WTC11 (cell line): ENCODE data around the gene CARMIL1. TPM values are rescaled to one million over a fixed set of nuclear protein-coding genes. Genes with fewer than 3 reads are reported as not detected.

Experiments
- ATAC-seq: fragments of 200-7000 bp; cut with Tn5 transposase; 2 replicates; pipeline ENCODE4 v1.10.0; 2021; ENCODE audit warnings: mild to moderate bottlenecking, moderate library complexity
- CTCF ChIA-PET: fragments of 300-600 bp; sonication (Branson Sonifier 250); formaldehyde crosslinking; loops from one replicate; lab custom pipeline; 2021; ENCODE audit warnings: antibody characterized with exemption; lab: Charles Lee
- POLR2A ChIA-PET: fragments of 350-600 bp; sonication (Branson Sonifier 250); formaldehyde crosslinking; loops from one replicate; lab custom pipeline; 2021; ENCODE audit warnings: antibody characterized with exemption; lab: Charles Lee
- DNase-seq: peaks from one replicate; pipeline ENCODE4 v3.0.0; 2021; ENCODE audit warnings: low spot score
- H3K27ac Mint-ChIP-seq: 2 replicates; pipeline ENCODE4 v1.8.0; 2021; ENCODE audit warnings: mixed read lengths
- H3K27me3 Mint-ChIP-seq: 2 replicates; pipeline ENCODE4 v1.8.0; 2021; ENCODE audit warnings: low read depth, mild to moderate bottlenecking, moderate library complexity, mixed read lengths
- H3K36me3 Mint-ChIP-seq: 2 replicates; pipeline ENCODE4 v1.8.0; 2021; ENCODE audit warnings: mixed read lengths
- H3K4me1 Mint-ChIP-seq: 2 replicates; pipeline ENCODE4 v1.8.0; 2022; ENCODE audit warnings: mixed read lengths
- H3K4me3 Mint-ChIP-seq: 2 replicates; pipeline ENCODE4 v1.8.0; 2021; ENCODE audit warnings: mild to moderate bottlenecking, moderate library complexity, mixed read lengths
- H3K9me3 Mint-ChIP-seq: 2 replicates; pipeline ENCODE4 v1.8.0; 2021; ENCODE audit warnings: mixed read lengths
- ATF3 ChIP-seq: sonication (generic); formaldehyde crosslinking; conservative IDR thresholded peaks from 2 replicates; pipeline ENCODE4 v1.8.1; 2022; ENCODE audit warnings: mild to moderate bottlenecking, missing genetic modification reagents
- CREB1 ChIP-seq: sonication (generic); formaldehyde crosslinking; IDR thresholded peaks from 2 replicates; pipeline ENCODE4 v1.8.0; 2023; ENCODE audit warnings: mild to moderate bottlenecking, missing genetic modification reagents
- E2F4 ChIP-seq: sonication (generic); formaldehyde crosslinking; IDR thresholded peaks from 2 replicates; pipeline ENCODE4 v1.8.1; 2022; ENCODE audit warnings: low read depth, mild to moderate bottlenecking, moderate library complexity, missing genetic modification reagents, borderline replicate concordance
- E2F5 ChIP-seq: sonication (generic); formaldehyde crosslinking; IDR thresholded peaks from 2 replicates; pipeline ENCODE4 v1.8.1; 2022; ENCODE audit warnings: mild to moderate bottlenecking, moderate library complexity, missing genetic modification reagents
- ERG ChIP-seq: fragments of 250-450 bp; sonication (Bioruptor Pico); IDR thresholded peaks from 2 replicates; pipeline ENCODE4 v1.8.0; 2021; ENCODE audit warnings: mild to moderate bottlenecking
- ETV6 ChIP-seq: sonication (generic); formaldehyde crosslinking; IDR thresholded peaks from 2 replicates; pipeline ENCODE4 v1.8.1; 2022; ENCODE audit warnings: mild to moderate bottlenecking, missing genetic modification reagents
- FOXP1 ChIP-seq: sonication (generic); formaldehyde crosslinking; IDR thresholded peaks from 2 replicates; pipeline ENCODE4 v1.8.0; 2022; ENCODE audit warnings: missing genetic modification reagents, mild to moderate bottlenecking, moderate library complexity, borderline replicate concordance
- GRHL2 ChIP-seq: fragments of 250-450 bp; sonication (Bioruptor Pico); IDR thresholded peaks from 2 replicates; pipeline ENCODE4 v1.8.0; 2022; ENCODE audit warnings: mild to moderate bottlenecking, moderate library complexity; ENCODE audit not compliant: insufficient replicate concordance, severe bottlenecking
- IRF1 ChIP-seq: sonication (generic); formaldehyde crosslinking; IDR thresholded peaks from 2 replicates; pipeline ENCODE4 v1.8.0; 2023; ENCODE audit warnings: missing genetic modification reagents
- NFE2L1 ChIP-seq: sonication (generic); formaldehyde crosslinking; IDR thresholded peaks from 2 replicates; pipeline ENCODE4 v1.8.1; 2023; ENCODE audit warnings: missing genetic modification reagents
- NFYB ChIP-seq: sonication (generic); formaldehyde crosslinking; conservative IDR thresholded peaks from 2 replicates; pipeline ENCODE4 v1.8.0; 2022; ENCODE audit warnings: low read depth, missing genetic modification reagents
- NR1H2 ChIP-seq: sonication (generic); formaldehyde crosslinking; IDR thresholded peaks from 2 replicates; pipeline ENCODE4 v1.9.0; 2021; ENCODE audit warnings: mild to moderate bottlenecking, moderate library complexity, missing genetic modification reagents
- OVOL2 ChIP-seq: fragments of 250-450 bp; sonication (Bioruptor Pico); IDR thresholded peaks from 2 replicates; pipeline ENCODE4 v1.9.0; 2021; ENCODE audit warnings: mild to moderate bottlenecking, borderline replicate concordance
- SMAD3 ChIP-seq: sonication (generic); formaldehyde crosslinking; IDR thresholded peaks from 2 replicates; pipeline ENCODE4 v1.8.0; 2022; ENCODE audit warnings: missing genetic modification reagents, mild to moderate bottlenecking, borderline replicate concordance
- SOX15 ChIP-seq: fragments of 250-450 bp; sonication (Bioruptor Pico); IDR thresholded peaks from 2 replicates; pipeline ENCODE4 v1.9.0; 2021; ENCODE audit warnings: mild to moderate bottlenecking
- TP53 ChIP-seq: sonication (generic); formaldehyde crosslinking; IDR thresholded peaks from 2 replicates; pipeline ENCODE4 v1.8.1; 2023; ENCODE audit warnings: mild to moderate bottlenecking, missing genetic modification reagents
- ZBTB43 ChIP-seq: sonication (generic); formaldehyde crosslinking; IDR thresholded peaks from 2 replicates; pipeline ENCODE4 v1.8.1; 2023; ENCODE audit warnings: mild to moderate bottlenecking, missing genetic modification reagents
- ZNF281 ChIP-seq: sonication (generic); formaldehyde crosslinking; IDR thresholded peaks from 2 replicates; pipeline ENCODE4 v1.8.0; 2023; ENCODE audit warnings: mild to moderate bottlenecking, missing genetic modification reagents
- ZNF416 ChIP-seq: fragments of 250-450 bp; sonication (Bioruptor Pico); IDR thresholded peaks from 2 replicates; pipeline ENCODE4 v1.9.0; 2021; ENCODE audit warnings: mild to moderate bottlenecking, inconsistent platforms
- ZNF671 ChIP-seq: fragments of 250-450 bp; sonication (Bioruptor Pico); IDR thresholded peaks from 2 replicates; pipeline ENCODE4 v1.8.0; 2021; ENCODE audit warnings: mild to moderate bottlenecking
- total RNA-seq: library from RNA; stranded (reverse); gene quantifications from 3 replicates; pipeline ENCODE4 v1.2.3, GENCODE V29; 2021

The CARMIL1 gene
- total RNA-seq, 1 experiment from 2014 or later: 36.2 TPM

- H3K27me3 Mint-ChIP-seq: no peaks in the 10 kb centered on the region
- DNase-seq (no peak), ATAC-seq (no peak)
- H3K4me1 Mint-ChIP-seq: peaks cover 82% of the 10 kb centered on the region
- no peaks in the 10 kb centered on the region for H3K36me3 Mint-ChIP-seq
- no peak for TF ChIP-seq TP53
- no peak for TF ChIP-seq FOXP1 (CRISPR knock-in tag)
- TF ChIP-seq SOX15 (CRISPR knock-in tag): no peak
- peak overlapping the region; percentile 34; the same call in 1 of the 2 replicates for H3K27ac Mint-ChIP-seq
- ChIA-PET CTCF (no interaction called here), POLR2A (no interaction called here)
- no peaks in the 10 kb centered on the region for H3K9me3 Mint-ChIP-seq
- no peak overlapping the region for H3K4me3 Mint-ChIP-seq
Observed at GRCh38 chr6:25337431-25337830, 58.3 kb downstream of the CARMIL1 start.

GRCh38 chr6:25340431-25341202 lies 61.4 kb downstream of the CARMIL1 start:
- no peak overlapping the region for H3K4me3 Mint-ChIP-seq
- ChIA-PET CTCF (interaction anchor here (0.8 to 3.1 kb wide), 9 partner anchors 13 to 211 kb away, joined by 3 to 35 read pairs (median 6); partner anchors contain the start of gene CARMIL1), POLR2A (no interaction called here)
- H3K27me3 Mint-ChIP-seq: no peaks in the 10 kb centered on the region
- DNase-seq: no peak
- no peaks in the 10 kb centered on the region for H3K36me3 Mint-ChIP-seq
- H3K27ac Mint-ChIP-seq: peak overlapping the region; percentile 66
- no peak for TF ChIP-seq CREB1 (CRISPR knock-in tag)
- TF ChIP-seq NFE2L1 (CRISPR knock-in tag): no peak
- TF ChIP-seq SMAD3 (CRISPR knock-in tag): no peak
- TF ChIP-seq SOX15 (CRISPR knock-in tag): no peak
- H3K9me3 Mint-ChIP-seq: no peaks in the 10 kb centered on the region
- peaks cover 50% of the 10 kb centered on the region for H3K4me1 Mint-ChIP-seq
- no peak for ATAC-seq

- POLR2A ChIA-PET: no interaction called here
- TF ChIP-seq NR1H2 (no peak), ZNF671 (no peak), ZNF416 (no peak), IRF1 (no peak), ATF3 (CRISPR knock-in tag) (no peak), ZNF281 (no peak), E2F4 (CRISPR knock-in tag) (no peak), ERG (CRISPR knock-in tag) (no peak), GRHL2 (no peak), ETV6 (no peak), NFYB (CRISPR knock-in tag) (no peak), E2F5 (CRISPR knock-in tag) (no peak), ZBTB43 (CRISPR knock-in tag) (no peak), OVOL2 (CRISPR knock-in tag) (no peak)
- Mint-ChIP-seq H3K4me3 (no peak overlapping the region), H3K27me3 (no peaks in the 10 kb centered on the region), H3K36me3 (no peaks in the 10 kb centered on the region), H3K27ac (peak overlapping the region; percentile 79), H3K9me3 (no peaks in the 10 kb centered on the region), H3K4me1 (peaks cover 44% of the 10 kb centered on the region)
- CTCF ChIA-PET: interaction anchor here (0.8 to 3.1 kb wide), 10 partner anchors 13 to 210 kb away, joined by 3 to 35 read pairs (median 5); partner anchors contain the start of gene CARMIL1
- DNase-seq: no peak
- ATAC-seq: no peak; the same call in 1 of the 2 replicates
Observed at GRCh38 chr6:25341203-25341552, 62.0 kb downstream of the CARMIL1 start.
